ENCODE results near the gene ZNF77.
"Not testable (repeated sequence)": the region's sequence is repeated elsewhere in the genome, so short reads cannot be mapped to it uniquely, and the experiment has no call there.

Gene ZNF77

DNA sequence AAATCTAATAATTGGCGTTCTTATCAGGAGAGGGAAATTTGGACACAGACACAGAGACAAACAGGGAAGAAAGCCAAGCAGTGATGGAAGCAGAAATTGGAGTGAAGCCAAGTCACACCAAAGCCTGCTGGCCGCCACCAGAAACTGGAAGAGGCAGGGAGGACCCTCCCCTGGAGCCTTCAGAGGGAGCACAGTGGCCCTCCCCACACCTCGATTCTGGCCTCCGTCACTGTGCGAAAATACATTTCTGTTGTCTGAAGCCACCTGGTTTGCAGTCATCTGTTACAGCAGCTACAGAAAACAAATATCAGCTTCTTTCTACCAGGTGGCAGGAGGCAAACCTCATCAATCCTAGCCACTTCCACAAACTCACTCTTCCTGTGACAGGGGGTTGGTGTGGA is 24.3 kb upstream of the ZNF77 start:
- DNase-seq: no peak

DNA sequence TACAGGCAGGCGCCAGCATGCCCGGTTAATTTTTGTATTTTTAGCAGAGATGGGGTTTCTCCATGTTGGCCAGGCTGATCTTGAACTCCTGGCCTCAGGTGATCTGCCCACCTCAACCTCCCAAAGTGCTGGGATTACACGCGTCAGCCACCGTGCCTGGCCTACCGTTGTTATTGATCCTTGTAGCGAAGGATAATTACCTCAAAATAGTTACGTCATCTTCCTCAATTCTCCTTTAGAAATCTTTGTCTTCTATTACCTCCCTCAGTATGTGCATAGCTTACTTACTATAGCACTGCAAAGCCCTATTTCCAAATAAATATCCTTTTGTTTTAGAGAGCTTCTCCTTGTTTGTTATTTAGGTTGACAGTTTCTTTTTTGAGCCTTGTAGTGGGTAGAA is 23.2 kb upstream of the ZNF77 start:
- DNase-seq: no peak

DNA sequence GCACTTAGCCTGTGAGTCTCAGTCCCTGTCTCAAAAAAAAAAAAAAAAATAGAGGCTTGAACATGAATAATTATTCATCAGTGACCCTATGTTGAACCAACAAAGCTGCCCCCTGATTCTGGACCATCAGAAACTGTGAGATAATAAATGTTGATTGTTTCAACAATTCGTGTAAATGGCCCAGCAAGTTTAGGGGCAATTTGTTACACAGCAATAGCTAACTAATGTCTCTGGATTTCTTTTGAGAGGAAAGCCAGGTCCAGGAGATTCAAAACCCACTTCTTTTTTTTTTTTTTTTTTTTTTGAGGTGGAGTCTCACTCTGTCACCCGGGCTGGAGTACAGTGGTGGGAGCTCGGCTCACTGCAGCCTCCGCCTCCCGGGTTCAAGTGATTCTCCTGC is 20.1 kb upstream of the ZNF77 start:
- no peak for DNase-seq

DNA sequence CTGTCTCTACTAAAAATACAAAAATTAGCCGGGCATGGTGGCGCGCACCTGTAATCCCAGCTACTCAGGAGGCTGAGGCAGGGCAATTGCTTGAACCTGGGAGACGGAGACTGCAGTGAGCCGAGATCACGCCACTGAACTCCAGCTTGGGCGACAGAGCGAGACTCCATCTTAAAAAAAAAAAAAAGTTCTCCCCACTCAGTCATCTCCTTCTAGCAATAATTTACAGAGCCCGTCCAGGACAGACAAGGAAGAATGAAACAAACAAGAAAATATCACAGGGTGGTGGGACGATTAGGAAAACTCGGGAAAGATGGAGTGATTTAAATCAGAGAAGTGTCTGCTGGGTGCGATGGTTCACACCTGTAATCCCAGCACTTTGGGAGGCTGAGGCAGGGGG is 18.9 kb upstream of the ZNF77 start:
- not testable (repeated sequence) for DNase-seq

DNA sequence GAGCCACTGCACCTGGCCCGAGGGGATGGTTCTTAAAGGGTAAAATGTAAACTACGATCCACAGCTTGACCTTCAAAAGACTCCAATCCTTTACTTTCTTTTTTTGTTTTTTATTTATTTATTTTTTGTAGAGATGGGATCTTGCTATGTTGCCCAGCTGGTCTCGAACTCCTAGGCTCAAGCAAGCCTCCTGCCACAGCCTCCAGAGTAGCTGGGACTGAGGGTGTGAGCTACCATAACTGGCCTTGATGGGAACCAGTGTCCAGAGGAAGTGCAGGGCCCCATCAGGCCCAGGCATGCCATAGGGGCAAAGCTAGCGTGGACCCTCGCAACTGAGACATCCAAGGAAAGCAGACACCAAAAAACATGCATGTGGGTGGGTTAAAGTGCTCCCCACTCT is 18.4 kb upstream of the ZNF77 start:
- DNase-seq: no peak

DNA sequence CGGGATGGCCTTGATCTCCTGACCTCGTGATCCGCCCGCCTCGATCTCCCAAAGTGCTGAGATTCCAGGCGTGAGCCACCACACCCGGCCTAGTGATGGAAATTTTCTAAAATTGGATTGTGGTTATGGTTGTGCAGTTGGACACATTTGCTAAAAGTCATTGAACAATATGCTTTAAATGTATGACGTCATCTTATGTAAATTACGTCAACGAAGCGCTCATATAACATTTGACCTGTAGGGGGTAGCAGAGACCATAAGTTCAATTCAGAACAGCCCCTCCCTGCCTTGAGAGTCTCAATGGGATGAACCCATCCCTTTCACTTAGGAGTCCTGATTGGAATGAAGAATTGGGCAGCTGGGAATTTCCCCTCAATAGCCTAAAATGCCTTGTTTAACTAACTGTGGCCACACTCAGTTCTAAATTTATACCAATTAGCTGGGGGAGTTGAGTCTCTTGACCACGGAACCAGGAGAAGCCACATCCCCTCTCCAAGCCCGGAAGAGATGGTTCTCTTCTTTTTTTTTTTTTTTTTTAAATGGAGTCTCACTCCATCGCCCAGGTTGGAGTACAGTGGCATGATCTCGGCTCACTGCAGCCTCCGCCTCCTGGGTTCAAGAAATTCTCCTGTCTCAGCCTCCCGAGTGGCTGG is 17.4 kb upstream of the ZNF77 start:
- no peak for DNase-seq

DNA sequence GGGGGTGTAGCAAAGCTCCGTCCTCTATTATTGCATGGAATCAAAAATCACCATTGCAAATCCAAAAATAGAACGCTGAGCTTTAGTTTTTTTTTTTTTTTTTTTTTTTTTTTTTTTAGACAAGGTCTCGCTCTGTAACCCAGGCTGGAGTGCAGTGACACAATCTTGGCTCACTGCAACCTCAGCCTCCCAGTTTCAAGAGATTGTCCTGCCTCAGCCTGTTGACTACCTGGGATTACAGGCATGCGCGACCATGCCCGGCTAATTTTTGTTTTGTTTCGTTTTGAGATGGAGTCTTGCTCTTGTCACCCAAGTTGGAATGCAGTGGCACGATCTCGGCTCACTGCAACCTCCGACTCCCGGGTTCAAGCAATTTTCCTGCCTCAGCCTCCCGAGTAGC is 15.3 kb upstream of the ZNF77 start:
- DNase-seq: no peak

DNA sequence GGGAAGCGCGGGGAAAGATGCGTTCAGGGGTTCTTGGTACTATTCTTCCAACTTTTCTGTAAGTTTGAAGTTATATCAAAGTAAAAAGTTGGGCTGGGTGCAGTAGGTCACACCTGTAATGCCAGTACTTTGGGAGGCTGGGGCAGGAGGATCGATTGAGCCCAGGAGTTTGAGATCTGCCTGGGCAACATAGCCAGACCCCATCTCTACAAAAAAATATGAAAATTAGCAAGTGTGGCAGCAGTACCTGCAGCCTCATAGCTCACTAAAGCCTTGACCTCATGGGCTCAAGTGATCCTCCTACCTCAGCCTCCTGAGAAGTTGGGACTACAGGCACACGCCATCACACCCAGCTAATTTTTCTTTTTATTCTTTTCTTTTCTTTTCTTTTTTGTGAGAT is 12.4 kb upstream of the ZNF77 start:
- DNase-seq: no peak

DNA sequence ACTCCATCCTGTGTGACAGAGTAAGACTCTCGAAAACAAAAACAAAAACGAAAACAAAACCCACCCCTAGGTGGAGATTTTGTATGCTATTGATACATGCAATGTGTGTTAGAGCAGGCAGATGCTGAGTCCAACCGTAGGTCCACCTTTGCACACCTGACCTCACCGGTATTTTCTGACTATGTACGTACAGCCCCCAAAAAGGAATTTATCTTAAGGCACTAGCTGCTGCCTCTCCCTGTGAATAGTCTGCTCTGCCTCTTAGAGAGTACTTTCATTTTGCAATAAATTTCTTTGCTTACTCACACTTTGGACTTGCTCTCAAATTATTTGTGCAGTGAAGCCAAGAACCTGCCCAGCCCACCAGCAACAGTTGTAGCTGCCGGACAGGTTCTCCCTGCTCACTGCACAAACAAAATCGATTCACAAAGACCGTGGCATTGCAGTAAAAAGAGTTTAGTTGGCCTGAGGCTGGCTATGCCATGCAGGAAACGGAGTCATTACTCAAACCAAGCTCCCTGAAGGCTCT is 8.2 kb upstream of the ZNF77 start:
- no peak for DNase-seq

DNA sequence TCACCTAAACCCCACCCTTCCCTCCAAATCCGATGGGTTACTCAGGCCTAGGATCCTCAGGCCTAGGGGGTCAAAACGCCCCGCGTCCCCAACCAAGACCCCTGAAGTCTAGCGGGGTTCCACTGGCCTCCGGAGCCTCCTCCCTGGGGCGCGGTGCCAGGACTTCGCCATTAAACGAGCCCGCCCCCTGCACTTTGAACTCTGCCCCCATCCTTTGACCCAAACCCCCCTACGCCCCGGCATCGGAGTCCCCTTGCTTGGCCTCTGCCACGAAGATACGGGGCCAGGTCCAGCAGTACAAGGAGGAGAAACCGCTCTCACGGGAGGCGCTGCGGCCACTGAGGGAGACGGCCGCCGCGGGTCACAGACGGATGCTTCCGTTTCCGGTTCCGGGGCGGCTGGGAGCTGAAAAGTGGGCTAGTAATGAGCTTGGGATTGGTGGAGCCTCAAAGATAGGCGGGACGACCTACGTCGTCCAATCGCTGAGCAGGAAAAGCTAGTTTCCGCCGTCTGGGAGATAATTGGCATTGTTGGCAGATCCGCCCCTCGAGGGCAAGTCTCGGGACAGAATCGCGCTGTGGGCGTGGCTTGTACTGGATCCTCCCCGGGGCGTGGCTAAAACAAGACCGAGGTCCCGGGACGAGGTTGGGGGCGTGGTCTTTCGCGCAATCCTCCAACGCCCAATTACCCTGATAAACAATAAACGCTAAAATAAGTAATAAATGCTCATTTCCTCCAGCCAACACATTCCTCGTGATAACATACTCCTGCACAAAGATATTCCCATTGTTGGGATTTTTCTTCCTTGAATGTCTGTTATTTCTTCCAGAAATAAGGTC is 5.7 kb upstream of the ZNF77 start:
- DNase-seq: peak; percentile 87

DNA sequence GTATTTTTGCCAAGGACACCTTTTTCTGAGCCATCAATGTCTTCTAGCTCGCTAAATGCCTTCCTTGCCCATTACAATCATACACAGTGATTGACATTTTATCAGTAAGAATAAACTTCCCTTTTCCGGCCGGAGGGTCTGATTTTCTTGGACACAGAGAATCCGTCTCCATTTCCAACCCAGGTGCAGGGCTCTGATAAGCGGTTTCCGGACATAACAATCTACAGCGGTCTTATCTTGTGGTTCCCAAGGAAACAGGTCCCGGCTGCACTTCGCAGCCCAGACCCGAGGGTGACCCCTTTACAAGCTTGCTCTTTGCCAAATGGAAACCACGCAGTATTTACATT is 5.1 kb upstream of the ZNF77 start:
- DNase-seq: no peak

DNA sequence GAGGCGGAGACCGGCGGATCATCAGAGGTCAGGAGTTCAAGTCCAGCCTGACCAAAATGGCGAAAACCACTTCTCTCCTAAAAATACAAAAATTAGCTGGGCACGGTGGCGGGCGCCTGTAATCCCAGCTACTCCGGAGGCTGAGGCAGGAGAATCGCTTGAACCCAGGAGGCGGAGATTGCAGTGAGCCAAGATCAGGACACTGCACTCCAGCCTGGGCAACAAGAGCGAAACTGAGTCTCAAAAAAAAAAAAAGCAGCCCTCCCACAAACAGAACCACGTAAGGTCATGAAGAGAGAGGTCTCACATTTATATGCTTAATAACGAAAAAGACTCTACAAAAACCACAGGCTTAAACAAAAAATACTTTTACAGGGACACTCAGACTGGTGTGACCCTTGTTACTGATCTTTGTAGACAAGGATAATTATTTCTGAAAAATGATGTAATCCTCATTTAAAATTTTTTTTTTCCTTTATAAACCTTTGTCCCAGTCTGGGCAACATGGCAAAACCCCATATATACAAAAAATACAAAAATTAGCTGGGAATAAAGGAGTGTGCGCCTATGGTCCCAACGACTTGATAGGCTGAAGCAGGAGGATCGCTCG is 909 bp upstream of the ZNF77 start:
- no peak for DNase-seq

DNA sequence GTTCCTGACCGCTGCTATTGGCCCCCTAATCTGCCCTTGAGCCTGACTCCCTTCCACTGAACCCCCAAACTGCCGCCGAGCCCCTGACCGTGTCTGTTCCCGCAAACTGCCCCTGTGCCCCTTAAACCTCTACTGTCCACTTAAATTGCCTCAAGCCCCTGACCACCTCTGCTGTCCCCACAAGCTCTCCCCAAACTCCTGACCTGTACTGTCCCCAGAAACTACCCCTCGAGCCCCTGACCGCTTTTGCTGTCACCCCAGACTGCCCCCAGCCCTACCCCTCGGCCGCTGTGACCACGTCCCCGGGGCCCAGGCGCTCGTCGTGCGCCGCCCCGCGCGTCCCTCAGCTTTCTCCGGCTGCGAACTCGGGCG is 382 bp downstream of the ZNF77 start:
- no peak for DNase-seq

DNA sequence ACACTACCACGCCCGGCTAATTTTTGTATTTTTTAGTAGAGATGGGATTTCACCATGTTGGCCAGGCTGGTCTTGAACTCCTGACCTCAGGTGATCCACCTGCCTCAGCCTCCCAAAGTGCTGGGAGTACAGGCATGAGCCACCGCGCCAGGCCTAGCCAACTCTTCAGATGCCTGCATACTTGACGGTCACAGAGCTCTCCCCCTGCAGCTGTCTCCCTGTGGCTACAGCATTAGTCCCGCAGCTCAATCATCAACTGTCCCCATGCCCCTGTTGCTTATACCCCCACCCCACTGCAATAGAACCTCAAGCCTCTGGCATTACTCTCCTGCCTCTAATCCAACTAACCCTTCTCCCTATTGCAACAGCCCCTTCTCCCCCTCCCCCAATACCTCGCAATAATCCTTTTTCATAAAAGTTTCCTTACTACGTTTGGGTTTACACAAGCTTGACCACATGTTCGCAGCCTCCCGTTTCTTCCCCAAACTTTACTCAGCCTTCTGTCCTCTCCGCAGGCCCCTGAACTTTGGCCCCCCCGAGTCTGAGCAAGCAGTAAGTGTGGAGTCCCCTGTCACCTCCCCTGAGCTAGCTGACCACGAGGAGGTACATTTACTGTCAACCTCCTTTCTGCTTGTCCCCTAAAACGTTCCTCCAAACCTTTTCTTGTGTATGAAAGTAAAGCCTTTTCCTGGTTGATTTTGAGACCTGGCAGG is 1.7 kb downstream of the ZNF77 start:
- DNase-seq: no peak

DNA sequence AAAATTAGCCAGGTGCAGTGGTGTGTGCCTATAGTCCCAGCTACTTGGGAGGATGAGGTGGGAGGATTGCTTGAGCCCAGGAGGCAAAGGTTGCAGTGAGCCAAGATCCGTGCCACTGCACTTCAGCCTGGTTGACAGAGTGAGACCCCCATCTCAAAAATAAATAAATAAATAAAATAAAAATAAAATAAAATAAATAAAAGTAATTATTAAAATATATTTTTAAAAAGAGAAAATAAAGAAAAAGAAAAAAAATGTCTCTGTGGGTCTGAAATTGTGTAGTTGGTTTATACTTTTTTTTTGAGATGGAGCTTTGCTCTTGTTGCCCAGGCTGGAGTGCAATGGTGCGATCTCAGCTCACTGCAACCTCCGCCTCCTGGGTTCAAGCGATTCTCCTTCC is 8.9 kb downstream of the ZNF77 start:
- DNase-seq: not testable (repeated sequence)

DNA sequence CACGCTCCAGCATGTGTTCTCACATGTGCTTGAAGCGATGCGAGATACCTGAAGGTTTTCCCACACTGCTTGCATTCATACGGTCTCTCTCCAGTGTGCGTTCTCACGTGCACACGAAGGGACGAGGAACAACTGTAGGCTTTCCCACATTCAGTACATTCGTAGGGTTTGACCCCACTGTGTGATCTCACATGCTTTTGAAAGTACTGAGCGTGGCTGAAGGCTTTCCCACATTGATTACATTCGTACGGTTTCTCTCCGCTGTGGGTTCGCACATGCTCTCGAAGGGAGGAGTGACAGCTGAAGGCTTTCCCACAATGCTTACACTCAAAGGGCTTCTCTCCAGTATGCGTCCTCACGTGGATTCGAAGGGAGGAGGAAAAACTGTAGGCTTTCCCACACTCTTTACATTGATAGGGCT is 11.3 kb downstream of the ZNF77 start:
- no peak for DNase-seq

DNA sequence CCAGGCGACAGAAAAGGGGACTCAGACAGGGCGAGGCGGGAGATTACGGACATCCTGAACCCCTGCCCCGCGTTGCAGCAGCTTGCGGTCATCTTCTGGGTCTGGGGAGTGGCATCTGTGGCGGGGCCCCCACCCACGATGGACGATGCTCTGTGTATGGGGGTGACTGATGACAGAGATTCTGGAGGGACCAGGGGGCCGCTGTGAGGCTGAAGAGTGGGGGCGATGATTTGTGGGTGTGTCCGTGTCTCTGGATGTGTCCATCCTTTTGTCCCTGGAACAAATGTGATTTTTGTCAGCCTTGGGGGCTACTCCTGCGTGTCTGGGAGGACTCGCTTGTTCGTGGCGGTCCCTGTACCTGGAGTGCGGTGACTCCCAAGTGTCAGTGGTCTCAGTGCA is 17.7 kb downstream of the ZNF77 start:
- no peak for DNase-seq

DNA sequence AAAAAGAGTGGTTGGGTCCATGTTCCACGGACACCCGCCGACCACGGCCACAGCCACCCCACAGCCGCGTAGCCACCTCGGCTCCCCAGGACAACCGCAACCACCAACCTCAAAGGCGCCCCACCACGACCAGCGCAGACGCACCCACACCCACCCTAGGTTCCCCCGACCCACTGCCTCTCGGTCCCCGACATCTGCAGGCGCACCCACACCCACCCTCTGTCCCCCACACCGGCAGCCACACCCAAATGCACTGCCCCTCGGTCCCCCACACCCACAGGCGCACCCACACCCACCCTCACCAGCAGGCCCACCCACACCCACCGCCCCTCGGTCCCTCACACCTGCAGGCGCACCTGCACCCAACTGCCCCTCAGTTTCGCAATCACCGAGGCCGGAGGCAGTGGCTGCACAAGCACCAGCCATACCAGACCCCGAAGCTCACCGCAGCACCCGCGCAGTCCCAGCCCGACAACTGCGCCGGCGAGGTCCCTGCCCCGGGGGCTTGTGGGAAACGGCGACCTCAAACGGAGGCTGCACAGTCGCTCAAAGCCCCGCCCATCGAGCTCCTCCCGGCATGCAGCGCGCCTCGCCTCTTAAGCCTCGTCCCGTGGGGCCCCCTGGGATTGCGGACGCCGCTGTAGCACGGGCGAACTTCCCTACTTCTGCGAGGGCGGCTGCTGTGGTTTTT is 18.3 kb downstream of the ZNF77 start:
- DNase-seq: no peak

DNA sequence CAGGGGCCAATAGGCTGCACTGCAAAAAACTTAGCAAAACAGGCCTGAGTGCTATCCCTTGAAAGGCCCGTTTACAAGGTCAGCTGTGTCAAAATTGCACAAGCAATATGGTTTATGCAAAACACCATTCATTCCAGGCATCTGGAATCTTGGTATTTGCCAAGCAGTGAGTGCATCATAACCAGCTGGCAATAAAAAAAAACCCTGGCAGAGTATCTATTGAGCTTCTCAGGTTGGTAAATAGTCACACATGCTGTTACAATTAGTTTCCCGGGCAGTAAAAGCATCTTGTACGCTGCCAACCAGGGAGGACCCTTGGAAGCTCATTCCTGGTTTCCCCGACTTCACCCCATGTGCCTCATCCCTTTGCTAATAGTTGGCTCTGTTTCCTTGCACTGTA is 21.3 kb downstream of the ZNF77 start:
- no peak for DNase-seq

DNA sequence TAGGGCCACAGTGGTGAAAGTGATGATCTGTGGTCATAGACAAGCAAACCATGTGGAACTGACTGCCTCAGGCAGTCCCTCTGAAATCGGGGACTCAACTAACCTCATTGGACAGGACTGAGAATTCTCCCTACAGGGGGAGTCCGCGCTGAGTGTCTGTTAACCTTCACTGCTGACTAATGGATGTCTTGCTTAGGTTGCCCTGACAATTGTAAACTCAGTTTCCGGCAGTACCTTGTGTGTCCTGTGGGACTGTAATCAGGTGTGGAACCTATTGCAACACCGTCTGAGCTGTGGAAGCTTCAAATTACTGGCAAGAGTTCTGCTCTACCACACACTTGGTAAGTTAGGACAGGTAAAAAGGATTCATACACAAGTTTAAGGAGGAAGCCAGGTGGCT is 21.8 kb downstream of the ZNF77 start:
- no peak for DNase-seq

DNA sequence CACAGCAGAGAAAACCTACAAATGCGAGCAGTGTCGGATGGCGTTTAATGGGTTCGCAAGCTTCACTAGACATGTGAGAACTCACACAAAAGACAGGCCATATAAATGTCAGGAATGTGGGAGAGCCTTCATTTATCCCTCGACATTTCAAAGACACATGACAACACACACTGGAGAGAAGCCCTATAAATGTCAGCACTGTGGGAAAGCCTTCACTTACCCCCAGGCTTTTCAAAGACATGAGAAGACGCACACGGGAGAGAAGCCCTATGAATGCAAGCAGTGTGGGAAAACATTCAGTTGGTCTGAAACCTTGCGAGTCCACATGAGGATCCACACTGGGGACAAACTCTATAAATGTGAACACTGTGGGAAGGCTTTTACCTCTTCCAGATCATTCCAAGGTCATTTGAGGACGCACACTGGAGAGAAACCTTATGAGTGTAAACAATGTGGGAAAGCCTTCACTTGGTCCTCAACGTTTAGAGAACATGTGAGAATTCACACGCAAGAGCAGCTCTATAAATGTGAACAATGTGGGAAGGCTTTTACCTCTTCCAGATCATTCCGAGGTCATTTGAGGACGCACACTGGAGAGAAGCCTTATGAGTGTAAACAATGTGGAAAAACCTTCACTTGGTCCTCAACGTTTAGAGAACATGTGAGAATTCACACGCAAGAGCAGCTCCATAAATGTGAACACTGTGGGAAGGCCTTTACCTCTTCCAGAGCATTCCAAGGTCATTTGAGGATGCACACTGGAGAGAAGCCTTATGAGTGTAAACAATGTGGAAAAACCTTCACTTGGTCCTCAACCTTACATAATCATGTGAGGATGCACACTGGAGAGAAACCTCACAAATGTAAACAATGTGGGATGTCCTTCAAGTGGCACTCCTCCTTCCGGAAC is 27.2 kb downstream of the ZNF77 start:
- DNase-seq: no peak

DNA sequence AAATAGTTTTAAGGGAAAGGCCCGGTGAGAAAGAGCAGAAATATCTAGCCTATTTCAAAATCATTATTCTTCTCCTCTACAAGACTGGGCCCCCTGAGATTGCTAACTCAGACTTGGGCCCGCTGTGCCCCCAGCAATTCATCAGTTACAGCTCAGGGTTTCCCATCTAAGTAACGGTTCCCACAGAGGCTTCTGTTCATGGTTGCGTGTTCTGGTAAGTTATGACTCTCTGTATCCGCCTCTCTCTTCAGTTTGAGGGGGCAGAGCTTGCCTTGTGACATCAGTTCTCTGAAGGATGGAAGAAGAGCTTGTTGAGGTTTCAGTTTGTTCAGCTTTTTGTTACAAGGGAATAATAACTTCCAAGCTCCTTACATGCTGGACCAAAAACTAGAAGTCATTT is 32.5 kb downstream of the ZNF77 start:
- no peak for DNase-seq

Measured in activated gamma-delta T cell (primary cell).